GM12865 (cell line): ENCODE results near the gene BLOC1S4.

Experiments used
- DNase-seq: peaks from one replicate; pipeline ENCODE4 v3.0.0; 2010; ENCODE audit warnings: low read depth
- H3K4me3 ChIP-seq: 2 replicates; pipeline ENCODE4 v1.5.1; 2011; ENCODE audit warnings: mild to moderate bottlenecking, low read depth, low read length, control low read depth
- CTCF ChIP-seq: IDR thresholded peaks from 2 replicates; pipeline ENCODE4 v1.5.1; 2011; ENCODE audit warnings: low read length, control low read depth, low read depth, inconsistent platforms; ENCODE audit not compliant: insufficient read depth; ENCODE audit errors: missing control alignments

The BLOC1S4 gene

GRCh38 chr4:6765703-6766102 lies 49.7 kb downstream of the BLOC1S4 start:
- no peak for TF ChIP-seq CTCF
- H3K4me3 ChIP-seq, result no peak overlapping the region
- no peak for DNase-seq
